ENCODE results near the gene DISC1.

DNA sequence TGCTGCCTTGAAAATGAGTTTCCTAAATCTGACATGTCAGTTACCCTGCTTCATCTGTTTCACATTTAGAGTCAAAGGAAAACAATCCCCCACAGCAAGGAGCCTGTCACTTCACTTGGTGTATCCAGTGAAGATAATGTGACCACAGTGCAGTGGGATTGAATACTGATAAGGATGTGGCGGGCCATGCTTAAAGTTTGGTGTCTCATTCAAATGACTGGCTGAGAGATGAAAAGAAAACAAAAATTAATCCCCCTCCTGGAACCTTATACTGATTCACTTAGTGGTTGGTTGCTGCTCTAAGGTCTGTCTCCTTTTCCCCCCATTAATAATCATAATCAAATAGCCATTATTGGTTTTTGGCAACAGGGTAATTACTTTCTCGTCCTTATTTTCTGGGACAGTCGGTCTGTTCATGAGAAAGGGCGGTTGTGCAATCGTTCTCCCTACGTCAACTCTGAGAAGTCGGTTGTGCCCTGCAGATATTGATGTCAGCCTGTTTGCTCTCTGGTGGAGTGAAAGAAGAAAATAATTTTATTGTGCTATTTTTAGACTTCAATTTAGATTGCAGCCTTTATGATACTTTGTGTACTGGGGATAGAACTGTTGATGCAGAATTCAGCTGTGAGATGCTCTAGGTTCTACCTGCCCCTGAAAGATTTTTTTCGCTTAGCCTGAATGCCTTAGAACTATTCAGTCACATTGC is 360.2 kb downstream of the DISC1 start:
- no peak for TF ChIP-seq GLIS3 (CRISPR knock-in tag; IDR thresholded peaks at IDR 0.05)
- no peak for TF ChIP-seq ZFP30 (CRISPR knock-in tag; IDR thresholded peaks at IDR 0.05)
- TF ChIP-seq SNAI2 (CRISPR knock-in tag; IDR thresholded peaks at IDR 0.05), result no peak
- TF ChIP-seq ZFP3 (CRISPR knock-in tag; IDR thresholded peaks at IDR 0.05), result no peak
